Astrocyte of the spinal cord (primary cell): ENCODE measurements around the gene CYP4X1.
"Not testable (repeated sequence)": the region's sequence is repeated elsewhere in the genome, so short reads cannot be mapped to it uniquely, and the experiment has no call there.

Experiments used
- DNase-seq: peaks from one replicate; pipeline ENCODE4 v3.0.0; 2011; ENCODE audit warnings: low read depth, low spot score
- H3K4me3 ChIP-seq: 2 replicates; pipeline ENCODE4 v1.5.1; 2011; ENCODE audit warnings: low read depth, mild to moderate bottlenecking, low read length, moderate library complexity
- CTCF ChIP-seq: IDR thresholded peaks from 2 replicates; pipeline ENCODE4 v1.5.1; 2012; ENCODE audit warnings: low read depth, mild to moderate bottlenecking, low read length, inconsistent platforms
- in situ Hi-C: cut with HindIII; loops from 2 replicates; pipeline ENCODE4 v1.10.0; 2017; ENCODE audit warnings: low sequenced_read_pairs

CYP4X1 gene

GRCh38 chr1:47089356-47089755 lies 65.9 kb downstream of the CYP4X1 start:
- in situ Hi-C loops, H3K4me3 ChIP-seq: not testable (repeated sequence)
- TF ChIP-seq CTCF = peak; percentile 41
- DNase-seq = peak; percentile 22

- TF ChIP-seq CTCF = peak; percentile 7
- in situ Hi-C loops, DNase-seq, H3K4me3 ChIP-seq: not testable (repeated sequence)
These were observed 68.0 kb downstream of the CYP4X1 start for GRCh38 chr1:47091476-47091875.
